ENCODE results near the gene KSR2.

GRCh38 chr12:117508468-117508867 lies 460.3 kb downstream of the KSR2 start:
- TF ChIP-seq TAF1 (IDR thresholded peaks at IDR 0.05; ENCODE audit: low read depth, low read length) (no peak), POLR2AphosphoS5 (IDR thresholded peaks at IDR 0.05; ENCODE audit: low read depth, low read length) (no peak), POLR2A (IDR thresholded peaks at IDR 0.05; ENCODE audit: low read depth, low read length) (no peak), SPI1 (IDR thresholded peaks at IDR 0.05; ENCODE audit: low read depth, low read length) (no peak), POU2F2 (IDR thresholded peaks at IDR 0.05; ENCODE audit: low read depth, low read length) (no peak)

Data from GM12891 (cell line).